VCaP (cell line): ENCODE results near the gene CHD5.

Source experiments
- H3K27ac ChIP-seq: fragments of 450-650 bp; 2 replicates; pipeline ENCODE4 v1.5.1; 2017
- CTCF ChIP-seq: fragments of 450-650 bp; conservative IDR thresholded peaks from 2 replicates; pipeline ENCODE4 v1.5.1; 2017; ENCODE audit warnings: mild to moderate bottlenecking, moderate library complexity

The CHD5 gene

GRCh38 chr1:6170116-6170741 lies 9.9 kb downstream of the CHD5 start:
- H3K27ac ChIP-seq, result no peak overlapping the region
- TF ChIP-seq CTCF, result no peak

- no peak overlapping the region for H3K27ac ChIP-seq
- TF ChIP-seq CTCF, result no peak
These were observed 11.1 kb downstream of the CHD5 start for GRCh38 chr1:6168947-6169586.

DNA sequence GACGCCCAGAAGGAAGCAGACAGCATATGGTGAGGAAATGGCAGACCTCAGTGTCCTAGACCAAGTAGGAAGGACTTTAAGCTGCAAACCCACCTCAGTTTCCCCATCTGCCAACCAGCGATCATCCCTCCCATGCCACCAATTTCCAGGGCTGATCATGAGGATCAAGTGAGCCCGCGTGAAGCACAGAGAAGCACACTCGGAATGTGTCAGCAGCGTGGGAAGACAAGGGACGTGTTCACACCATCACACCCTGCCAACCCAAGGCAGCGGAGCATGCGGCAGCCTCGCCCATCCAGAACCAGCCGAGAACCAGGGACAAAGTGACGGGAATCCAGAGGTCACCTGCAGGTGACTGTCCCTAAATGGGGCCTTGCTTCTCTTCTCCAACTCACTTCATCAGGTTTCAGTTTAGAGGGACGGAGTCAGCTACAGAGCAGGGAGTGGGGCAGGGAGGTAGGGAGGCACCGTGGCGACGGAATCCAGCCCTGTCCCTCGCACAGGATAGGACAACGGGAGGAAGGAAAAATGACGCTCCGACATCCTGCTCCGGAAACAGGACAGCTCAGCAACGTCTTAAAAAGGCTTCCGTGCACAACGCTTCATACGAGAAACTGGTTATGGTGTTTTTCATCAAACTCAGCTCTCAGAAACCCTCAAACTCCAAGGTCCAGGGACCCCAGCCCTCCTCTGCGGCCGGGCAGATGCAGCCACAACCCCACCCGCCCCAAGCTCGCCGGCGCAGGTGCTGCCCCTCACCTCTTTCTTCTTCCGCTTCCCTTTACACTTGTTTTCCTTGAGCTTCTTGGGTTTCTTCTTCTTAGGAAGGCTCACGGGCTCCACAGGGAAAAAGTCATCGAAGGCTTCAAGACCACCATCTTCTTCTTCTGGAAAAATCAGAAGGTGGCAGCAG lies 12.5 kb downstream of the CHD5 start:
- no peak overlapping the region for H3K27ac ChIP-seq
- no peak for TF ChIP-seq CTCF

DNA sequence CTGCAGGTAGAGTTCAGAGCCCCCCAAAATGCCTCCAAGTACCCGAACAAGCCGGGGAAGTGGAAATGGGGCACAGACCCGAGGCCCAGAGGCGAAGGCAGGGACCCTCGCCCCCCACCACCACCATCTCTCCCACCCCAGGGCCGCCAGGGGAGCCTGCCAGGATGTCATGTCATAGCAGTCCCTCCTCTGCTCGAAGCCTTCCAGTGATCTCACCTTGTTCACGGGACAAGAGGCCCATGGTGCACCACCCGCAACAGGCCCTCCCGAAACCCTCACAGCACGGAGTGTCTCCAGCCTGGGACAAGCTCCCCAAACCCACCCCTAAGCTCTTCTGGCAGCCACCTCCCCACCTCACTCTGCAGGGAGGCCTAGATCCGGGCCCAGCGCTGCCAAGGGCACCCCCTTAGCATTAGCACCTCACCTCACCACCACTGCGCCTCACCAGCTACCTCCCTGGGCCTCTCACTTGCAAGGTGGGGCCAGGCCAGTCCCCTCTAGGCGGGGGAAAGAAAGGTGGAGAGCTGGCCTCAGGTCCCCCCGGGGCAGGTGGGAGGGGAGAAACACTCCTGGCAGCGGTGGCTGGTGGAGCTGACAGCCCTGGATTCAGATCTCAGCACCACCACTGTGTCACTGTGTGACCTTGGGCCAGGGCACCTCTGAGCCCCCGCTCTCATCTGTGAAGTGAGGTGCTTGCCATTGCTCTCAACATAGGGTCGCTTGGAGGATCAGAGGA lies 13.3 kb downstream of the CHD5 start:
- TF ChIP-seq CTCF, result no peak
- no peak overlapping the region for H3K27ac ChIP-seq

DNA sequence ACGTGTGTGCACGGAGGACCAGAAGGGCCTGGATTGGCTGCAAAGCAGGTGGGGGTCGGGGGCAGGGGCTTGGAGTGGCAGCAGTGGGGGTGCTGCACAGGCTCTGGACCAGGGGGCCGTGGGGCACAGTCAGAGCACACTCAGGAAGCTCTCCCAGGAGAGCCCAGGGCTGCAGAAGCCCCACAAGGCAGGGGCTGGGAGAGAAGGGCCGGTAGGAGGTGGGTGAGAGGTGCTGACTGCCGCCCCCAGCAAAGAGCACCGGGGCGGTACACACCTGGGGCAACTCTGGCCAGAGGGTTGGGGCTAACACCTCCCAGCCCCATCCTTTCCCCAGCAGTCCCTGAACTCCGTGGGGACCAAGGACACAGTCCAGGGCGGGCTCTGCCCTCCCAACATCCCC lies 13.9 kb downstream of the CHD5 start:
- H3K27ac ChIP-seq, result no peak overlapping the region
- no peak for TF ChIP-seq CTCF

- H3K27ac ChIP-seq, result no peak overlapping the region
- TF ChIP-seq CTCF, result no peak
These were observed 14.6 kb downstream of the CHD5 start for GRCh38 chr1:6165441-6165985.
